ENCODE data around the gene LRP5. TPM values are rescaled to one million over a fixed set of nuclear protein-coding genes. Genes with fewer than 3 reads are reported as not detected.
"Not testable (repeated sequence)": the region's sequence is repeated elsewhere in the genome, so short reads cannot be mapped to it uniquely, and the experiment has no call there.

The LRP5 gene
- total RNA-seq, 1 donor from 2014 or later: 29.5 TPM

DNA sequence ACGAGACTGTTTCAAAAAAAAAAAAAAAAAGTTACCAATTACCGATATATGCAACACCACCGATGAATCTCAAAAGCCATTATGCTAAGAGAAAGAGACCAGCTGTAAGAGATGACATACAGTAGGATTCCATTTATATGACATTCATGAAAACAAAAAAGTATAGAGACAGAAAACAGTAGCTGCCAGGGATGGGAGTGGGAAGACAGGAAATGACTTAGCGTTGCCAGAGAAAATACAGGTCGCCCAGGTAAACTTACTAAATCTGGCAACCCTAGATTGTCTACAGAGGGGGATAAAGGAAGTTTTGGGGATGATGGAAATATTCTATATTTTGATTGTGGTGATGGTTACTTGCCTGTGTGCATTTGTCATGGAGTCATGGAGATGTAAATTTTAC lies 32.7 kb upstream of the LRP5 start:
- intact Hi-C loops (cut with micrococcal nuclease): loop anchor here (10.0 kb wide), 1 partner anchor 1395 kb away; the partner anchor contains the start of gene LTO1

DNA sequence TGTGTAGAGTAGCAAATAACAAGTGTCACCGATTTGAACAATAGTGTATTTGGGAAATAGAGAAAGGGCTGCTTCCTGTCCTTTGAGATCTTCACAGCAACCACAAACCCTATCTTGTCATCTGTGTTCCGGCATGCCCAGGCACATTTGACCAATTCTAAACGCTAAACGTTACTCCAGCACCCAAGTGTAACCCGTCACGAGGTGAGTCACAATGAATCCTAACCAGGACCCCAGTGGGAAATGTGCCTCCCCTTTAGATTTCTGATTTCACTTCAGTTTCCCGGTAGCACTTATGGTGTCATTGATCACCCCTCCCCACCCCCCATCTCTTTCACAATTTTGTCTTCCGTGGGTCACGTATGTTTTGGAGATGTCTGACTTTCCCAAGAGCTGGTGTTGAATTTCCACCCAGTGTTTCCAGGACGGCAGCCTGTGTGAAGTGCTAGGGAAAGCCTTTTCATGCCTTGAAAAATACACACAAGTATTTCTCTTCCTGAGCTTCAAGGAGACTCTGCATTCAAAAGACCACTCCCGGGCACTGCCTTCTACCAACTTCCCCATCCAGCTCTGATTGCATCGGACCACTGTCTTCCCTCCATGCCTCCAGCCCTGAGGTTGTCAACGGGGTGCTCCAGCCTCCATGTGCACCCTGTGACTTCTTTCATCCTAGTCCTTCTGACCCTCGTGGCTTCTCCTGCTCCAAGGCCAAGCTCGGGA lies 30.1 kb upstream of the LRP5 start:
- intact Hi-C loops (cut with micrococcal nuclease): loop anchor here (1.0 kb wide), 2 partner anchors 10 to 25 kb away; no protein-coding TSS in a partner anchor

DNA sequence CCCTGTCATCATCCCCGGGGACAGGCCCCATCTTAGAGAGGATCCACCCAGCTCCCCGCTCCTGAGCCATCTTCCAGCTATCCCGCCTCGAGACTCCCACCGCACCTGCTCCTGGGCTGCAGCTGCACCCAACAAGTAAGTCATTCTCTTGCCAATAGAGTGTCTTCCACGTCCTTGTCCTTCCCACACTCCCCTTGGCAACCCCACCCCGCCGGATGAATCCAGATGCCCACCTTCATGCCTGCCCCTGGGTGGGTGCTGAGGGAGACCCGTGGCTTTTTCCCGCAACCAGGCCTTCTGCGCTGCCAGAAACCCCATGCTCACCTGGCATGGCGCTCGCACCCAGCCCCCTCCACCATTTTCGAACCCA lies 29.5 kb upstream of the LRP5 start:
- intact Hi-C loops (cut with micrococcal nuclease): loop anchor here (1.0 kb wide), 2 partner anchors 11 to 26 kb away; no protein-coding TSS in a partner anchor

DNA sequence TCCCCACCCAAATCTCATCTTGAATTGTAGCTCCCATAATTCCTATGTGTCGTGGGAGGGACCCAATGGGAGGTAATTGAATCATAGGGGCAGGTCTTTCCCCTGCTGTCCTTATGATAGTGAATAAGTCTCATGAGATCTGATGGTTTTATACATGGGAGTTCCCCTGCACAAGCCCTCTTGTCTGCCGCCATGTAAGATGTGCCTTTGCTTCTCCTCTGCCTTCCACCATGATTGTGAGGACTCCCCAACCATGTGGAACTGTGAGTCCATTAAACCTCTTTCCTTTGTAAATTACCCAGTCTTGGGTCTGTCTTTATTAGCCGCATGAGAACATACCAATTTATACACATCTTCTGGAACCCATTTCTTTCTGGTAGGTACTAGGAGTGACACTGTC lies 27.8 kb upstream of the LRP5 start:
- intact Hi-C loops (cut with micrococcal nuclease): not testable (repeated sequence)

DNA sequence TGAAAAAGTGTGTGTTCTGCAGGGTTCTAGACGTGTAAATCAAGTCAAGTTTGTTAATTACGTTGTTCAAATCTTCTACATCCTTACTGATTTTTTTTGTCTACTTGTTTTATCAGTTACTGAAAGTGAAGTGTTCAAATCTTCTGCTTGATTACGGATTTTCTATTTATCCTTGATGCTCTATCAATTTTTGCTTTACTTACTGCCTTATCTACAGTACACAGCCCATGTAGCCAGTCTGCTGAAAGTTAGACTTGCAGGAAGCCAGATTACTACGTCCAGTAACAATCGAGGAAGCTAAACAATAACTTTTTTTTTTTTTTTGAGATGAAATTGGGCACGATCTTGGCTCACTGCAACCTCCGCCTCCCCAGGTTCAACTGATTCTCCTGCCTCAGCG lies 25.0 kb upstream of the LRP5 start:
- intact Hi-C loops (cut with micrococcal nuclease): no loop called here

DNA sequence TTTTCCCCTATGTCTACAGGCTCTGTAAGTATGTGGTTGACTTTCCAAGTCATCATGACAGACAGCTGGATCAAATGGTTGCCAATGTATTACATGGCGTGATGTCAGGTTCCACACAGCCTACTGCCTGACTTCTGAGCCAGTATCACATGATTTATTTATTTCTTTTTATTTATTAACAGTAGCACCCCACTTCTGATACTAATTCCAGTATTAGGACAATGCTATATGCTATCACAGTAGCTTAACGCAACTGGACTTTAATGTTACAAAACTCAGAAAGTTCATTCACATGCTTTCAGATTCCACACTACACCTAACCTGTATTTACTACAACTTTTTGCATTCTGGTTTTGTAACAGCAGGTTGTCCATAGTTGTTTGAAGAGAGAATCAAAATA lies 22.9 kb upstream of the LRP5 start:
- intact Hi-C loops (cut with micrococcal nuclease): no loop called here

DNA sequence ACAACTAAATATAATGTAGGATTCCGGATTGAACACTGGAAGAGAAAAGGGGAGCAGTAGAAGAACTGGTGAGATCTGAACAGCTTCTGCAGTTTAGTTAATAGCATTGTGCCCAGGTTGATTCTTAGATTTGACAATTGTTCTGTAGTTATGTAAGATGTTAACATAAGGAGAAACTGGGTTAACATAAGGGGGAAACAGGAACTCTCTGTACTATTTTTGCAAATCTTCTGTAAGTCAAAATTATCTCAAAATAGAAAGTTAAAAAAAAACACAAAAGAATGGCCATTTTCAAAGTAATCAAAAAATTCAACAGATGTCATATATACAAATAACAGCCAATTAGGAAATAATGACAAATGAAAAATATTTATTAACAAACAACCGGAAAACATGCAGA lies 18.7 kb upstream of the LRP5 start:
- intact Hi-C loops (cut with micrococcal nuclease): no loop called here

DNA sequence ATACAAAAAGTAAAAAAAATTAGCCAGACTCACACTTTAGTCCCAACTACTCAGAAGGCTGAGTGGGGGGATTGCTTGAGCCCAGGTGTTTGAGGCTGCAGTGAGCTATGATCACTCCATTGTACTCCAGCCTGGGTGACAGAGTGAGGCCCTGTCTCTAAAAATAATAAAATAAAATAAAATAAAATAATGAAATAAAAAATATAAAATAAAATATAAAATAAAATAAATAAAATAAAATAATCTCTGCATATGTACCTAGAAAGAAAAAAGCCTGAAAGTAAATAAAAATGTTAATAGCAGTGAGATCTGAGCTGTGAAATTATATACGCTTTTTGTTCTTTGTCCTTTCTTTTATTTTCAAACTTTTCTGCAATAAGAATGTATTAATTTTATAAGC lies 17.1 kb upstream of the LRP5 start:
- intact Hi-C loops (cut with micrococcal nuclease): loop anchor here (5.0 kb wide), 1 partner anchor 87 kb away; no protein-coding TSS in a partner anchor

DNA sequence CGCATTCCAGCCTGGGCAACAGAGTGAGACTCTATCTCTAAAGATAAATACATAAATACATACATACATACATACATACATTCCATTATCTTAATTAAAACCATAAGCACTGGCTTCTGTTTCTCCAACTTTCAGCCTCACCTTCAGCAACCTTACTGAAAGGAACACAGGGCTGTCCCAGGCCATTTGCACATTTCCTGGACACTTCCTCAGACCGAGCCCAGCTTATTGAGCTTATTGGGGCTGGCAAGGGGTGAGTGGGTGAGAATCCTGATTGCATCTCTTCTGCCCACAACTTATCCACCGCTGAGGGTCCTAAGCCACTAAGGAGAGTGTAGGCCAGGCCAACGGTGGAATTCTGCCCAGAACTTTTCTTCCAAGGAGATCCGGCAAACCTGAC lies 16.5 kb upstream of the LRP5 start:
- intact Hi-C loops (cut with micrococcal nuclease): loop anchor here (2.0 to 5.0 kb wide), 3 partner anchors 86 to 151 kb away; no protein-coding TSS in a partner anchor

DNA sequence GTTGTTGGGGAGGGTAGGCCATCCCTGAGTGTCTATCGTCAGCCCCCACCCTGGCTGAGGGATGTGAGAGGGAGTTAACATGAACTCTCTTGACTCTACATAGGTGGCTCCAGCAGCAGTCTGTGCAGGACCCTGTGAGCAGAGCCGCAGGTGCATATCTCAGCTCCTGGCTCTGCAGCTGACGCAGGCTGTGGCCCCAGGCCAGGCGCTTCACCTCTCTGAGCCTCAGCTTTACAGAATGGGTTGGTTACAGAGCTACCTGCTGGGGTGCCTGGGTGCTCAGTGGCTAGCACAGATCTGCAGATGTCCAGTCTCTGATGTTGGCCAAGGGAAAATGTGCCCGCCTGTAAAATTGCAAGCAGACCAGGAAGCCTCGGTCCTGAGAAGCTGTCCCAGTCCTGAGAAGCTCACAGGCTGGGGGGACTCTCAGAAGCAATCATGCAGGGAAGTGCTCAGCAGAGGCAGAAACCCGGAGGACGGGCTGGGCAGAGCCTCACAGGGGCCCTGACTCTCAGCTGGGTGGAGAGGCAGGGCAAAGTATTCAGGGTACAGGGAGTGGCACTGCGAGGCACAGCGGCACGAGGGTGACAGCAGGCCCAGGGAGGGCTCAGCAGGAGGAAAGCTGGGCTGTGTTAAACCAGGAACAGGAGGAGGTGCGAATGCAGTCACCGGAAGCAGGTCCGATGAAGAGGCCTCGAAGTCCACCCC lies 15.9 kb upstream of the LRP5 start:
- intact Hi-C loops (cut with micrococcal nuclease): loop anchor here (1.0 to 5.0 kb wide), 5 partner anchors 25 to 150 kb away; partner anchors contain the start of gene C11orf24

DNA sequence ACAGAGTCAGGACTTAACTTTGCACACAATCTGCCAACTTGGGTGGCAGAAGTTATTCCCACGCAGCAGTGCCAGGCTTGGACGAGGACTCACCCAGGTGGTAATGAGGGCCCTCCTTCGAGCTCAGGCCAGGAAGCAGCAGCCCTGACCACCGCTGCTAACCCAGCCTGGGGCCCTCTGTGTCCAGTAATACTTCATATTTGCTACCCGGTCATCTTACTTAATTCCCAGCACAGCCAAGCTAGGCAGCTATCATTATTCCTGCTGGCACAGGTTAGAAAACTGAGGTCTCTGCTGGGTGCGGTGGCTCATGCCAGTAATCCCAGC lies 15.4 kb upstream of the LRP5 start:
- intact Hi-C loops (cut with micrococcal nuclease): loop anchor here (1.0 to 5.0 kb wide), 5 partner anchors 26 to 150 kb away; partner anchors contain the start of gene C11orf24

DNA sequence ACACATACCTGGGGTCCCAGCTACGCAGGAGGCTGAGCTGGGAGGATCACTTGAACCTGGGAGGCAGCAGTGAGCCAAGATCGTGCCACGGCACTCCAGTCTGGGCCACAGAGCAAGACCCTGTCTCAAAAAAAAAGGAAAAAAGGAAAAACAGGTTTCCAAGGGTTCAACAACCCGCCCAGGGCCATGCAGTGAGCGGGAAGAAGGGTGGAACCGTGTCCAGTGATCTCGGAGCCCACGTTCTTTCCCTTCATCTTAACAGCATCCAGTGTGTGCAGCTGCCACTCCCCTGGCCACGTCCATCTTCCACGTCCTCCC lies 14.9 kb upstream of the LRP5 start:
- intact Hi-C loops (cut with micrococcal nuclease): loop anchor here (1.0 to 5.0 kb wide), 5 partner anchors 26 to 149 kb away; partner anchors contain the start of gene C11orf24

DNA sequence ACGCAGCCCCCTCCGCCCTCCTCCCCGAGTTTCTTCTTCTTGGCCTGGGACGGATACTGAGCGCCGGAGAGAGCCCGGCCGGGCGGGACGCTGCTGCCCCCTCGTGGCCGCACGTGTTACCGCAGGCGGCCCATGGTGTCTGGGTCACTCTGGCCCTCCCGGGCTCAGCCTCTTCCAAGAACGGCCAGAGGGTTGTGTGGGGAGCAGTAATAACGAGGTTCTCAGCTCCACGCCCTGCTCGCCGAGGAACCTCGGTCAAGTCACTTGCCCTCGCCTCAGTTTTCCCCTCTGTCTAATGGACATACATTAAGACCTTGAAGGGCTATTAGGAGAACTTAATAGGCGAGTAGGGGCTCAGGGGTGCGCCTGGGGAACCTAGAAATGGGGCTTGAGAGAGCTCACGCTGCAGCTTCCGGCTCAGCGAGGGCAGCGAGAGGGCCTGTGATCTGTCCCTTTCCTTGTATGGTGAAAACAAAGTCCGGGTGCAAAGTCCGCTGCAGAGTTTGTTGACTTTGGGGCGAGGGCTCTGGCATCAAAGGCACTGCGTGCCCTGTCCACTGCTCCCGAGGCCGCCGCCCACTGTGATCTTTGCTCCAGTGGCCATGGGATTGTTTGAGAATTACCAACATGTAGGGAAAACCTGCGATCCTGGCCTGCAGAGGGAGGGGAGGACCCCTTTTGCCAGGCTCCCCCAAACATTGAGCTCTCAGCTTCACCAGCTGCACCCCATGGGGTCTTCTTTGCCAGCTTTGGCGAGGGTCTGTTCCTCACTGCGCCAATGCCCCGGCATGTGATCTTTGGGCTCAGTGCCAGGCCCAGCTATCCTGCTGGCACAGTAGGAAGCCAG lies 14.4 kb upstream of the LRP5 start:
- intact Hi-C loops (cut with micrococcal nuclease): loop anchor here (1.0 to 5.0 kb wide), 5 partner anchors 27 to 149 kb away; partner anchors contain the start of gene C11orf24

DNA sequence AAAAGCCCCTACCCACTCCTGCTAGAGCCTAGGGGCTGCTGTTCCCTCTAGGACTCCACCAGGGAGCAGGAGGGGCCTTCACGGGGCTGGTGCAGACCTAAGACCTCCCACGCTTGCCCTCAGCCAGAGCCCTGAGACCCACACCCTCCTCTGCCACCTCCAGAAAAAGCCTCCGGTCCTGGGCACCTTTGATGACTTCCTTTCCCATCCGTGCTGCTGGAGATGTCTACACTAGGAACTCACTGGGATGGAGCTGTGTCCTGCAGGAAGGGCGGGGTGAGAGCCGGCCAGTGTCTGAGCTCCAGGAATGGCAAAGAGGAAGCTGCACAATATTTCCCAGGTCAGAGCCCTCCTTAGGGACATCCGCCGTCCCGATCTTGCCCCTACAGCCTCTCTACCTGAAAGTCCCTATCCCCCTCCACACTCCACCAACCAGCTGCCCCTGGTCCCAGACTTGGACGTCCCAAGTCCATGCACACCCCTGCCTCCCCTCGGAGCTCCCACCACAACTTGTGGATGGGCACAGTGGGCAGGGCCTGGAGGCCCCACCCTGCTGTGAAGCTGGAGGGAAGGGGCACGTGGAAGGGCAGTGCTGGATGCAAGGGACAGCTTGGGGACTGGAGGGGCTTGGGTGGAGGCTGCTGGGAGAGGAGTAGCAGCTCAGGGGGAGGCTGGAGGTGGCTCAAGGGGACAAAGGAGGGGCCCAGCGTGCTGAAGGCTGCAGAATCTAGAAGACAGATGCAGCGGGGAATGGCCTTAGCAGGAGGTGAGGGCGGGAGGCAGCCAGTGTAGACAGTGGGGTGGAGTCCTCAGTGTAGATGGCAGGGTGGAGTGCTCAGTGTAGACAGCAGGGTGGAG lies 13.5 kb upstream of the LRP5 start:
- intact Hi-C loops (cut with micrococcal nuclease): loop anchor here (5.0 kb wide), 1 partner anchor 83 kb away; no protein-coding TSS in a partner anchor

DNA sequence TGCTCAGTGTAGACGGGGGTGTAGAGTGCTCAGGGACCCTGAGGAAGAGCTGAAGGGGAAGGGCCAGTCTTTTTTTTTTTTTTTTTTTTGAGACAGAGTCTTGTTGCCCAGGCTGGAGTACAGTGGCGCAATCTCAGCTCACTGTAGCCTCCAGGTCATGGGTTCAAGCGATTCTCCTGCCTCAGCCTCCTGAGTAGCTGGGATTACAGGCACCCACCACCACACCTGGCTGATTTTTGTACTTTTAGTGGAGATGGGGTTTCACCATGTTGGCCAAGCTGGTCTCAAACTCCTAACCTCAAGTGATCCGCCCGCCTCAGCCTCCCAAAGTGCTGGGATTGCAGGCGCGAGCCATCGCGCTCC lies 12.9 kb upstream of the LRP5 start:
- intact Hi-C loops (cut with micrococcal nuclease): loop anchor here (5.0 kb wide), 1 partner anchor 83 kb away; no protein-coding TSS in a partner anchor

DNA sequence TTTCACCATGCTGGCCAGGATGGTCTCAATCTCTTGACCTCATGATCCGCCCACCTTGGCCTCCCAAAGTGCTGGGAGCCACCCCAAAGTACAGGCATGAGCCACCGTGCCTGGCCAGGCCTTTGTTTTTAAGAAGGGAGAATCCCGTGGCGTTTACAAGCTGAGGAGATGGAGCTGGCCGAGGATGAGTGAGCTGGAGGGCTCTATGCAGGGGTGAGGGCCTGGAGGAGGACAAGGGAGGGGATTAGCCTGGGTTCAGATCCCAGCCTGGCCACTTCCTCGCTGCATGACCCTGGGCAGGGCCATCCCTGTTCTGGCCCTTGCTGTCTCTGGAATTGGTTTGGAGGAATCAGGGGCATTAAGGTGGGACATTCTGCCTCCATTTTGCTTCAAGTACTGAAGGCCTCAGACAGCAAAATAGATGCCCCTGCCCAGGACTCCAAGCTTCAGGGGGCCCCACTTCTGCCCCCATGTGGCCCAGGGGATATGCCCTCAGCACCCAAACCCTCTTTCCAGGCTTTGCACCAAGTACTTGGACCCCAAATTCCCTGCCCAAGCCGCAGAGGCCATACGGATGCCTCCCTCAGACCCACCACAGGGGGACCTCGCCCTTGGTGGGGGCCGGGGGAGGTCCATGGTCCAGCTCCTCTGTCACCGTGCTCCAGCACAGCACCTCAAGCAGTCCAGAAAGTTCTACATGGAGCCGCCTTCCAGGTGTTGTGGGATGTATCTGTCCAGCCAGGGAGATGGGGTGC lies 12.1 kb upstream of the LRP5 start:
- intact Hi-C loops (cut with micrococcal nuclease): no loop called here

DNA sequence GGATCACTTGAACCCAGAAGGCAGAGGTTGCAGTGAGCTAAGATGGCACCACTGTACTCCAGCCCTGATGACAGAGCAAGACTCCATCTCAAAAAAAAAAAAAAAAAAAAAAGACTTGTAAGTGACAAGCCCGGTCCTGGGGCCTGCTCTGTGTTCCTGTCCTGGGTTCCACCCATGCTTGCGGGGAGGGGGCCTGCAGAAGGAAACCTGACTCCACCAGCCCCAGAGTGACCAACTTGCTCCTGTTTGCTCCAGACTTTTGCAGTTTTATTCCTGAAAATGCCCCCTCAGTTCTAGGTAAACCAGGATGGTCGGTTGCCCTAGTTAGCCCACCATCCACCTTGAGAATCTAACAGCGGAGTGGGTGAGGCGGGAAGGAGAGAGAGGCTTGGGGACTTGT lies 10.1 kb upstream of the LRP5 start:
- intact Hi-C loops (cut with micrococcal nuclease): no loop called here

DNA sequence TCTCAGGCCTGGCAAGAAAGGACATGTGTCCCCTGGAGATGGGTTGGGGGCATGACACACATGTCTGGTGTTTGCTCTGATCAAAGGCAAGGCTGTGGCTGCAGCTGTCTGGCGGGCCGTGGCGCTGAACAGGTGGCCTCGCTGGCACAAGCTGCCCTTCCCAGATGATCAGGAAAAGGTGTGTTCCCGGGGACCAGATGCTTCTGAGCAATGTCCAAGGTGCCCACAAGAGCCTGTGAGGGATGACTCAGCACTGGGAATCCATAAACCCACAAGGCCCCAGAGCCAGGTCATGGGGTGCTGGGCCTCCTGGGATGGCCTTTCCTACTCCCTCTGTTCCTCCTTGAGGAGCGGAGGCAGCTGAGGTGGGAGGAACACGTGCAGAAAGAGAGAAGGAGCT lies 9.7 kb upstream of the LRP5 start:
- intact Hi-C loops (cut with micrococcal nuclease): no loop called here

DNA sequence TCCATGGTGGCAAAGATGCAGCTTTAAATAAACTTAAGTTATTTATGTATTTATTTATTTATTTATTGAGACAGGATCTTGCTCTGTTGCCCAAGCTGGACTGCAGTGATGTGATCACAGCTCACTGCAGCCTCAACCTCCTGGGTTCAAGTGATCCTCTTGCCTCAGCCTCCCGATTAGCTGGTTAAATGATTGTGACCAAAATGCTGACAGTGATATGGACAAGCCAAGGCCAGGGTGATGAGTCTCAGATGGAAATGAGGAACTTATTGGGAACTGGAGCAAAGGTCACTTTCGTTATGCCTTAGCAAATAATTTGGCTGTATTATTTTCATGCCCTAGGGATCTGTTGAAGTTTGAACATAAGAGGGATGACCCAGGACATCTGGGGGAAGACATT lies 9.3 kb upstream of the LRP5 start:
- intact Hi-C loops (cut with micrococcal nuclease): no loop called here
